Spleen (tissue), 7 donors: ENCODE data around the gene OTX2.

ENCODE experiments used
- POLR2A ChIP-seq, 3 donors: fragments of 450-650 bp; IDR thresholded peaks; one replicate each; pipeline ENCODE4 v1.5.1; 2017; ENCODE audit warnings: antibody characterized with exemption in 3 of 3, mild to moderate bottlenecking in 1 of 3
- POLR2AphosphoS5 ChIP-seq, 3 donors: sonication (generic); formaldehyde crosslinking; IDR thresholded peaks; one replicate each; pipeline ENCODE4 v1.5.1; 2017; ENCODE audit warnings: antibody characterized with exemption in 3 of 3
- TF ChIP-seq, protein P1 (sequence below), 11 experiments: fragments of 200-600 bp in 7 of 11; fragments of 450-650 bp in 4 of 11; sonication (generic) in 4 of 11; IDR thresholded peaks in 8 of 11; conservative IDR thresholded peaks in 3 of 11; 1 replicate in 7 of 11; 2 replicates in 4 of 11; pipeline versions ENCODE4 v1.4.0 to v1.8.0; 2016 to 2021; ENCODE audit warnings: antibody characterized with exemption in 11 of 11, inconsistent platforms in 4 of 11, mild to moderate bottlenecking in 1 of 11
- donor health status: DM: no; HTN: no; CAD: no; lungs with moderate emphysema.
- donor health status: DM: no; HTN: no; CAD: no.
- donor health status: DM: no; HTN: no; CAD: no.

DNA sequence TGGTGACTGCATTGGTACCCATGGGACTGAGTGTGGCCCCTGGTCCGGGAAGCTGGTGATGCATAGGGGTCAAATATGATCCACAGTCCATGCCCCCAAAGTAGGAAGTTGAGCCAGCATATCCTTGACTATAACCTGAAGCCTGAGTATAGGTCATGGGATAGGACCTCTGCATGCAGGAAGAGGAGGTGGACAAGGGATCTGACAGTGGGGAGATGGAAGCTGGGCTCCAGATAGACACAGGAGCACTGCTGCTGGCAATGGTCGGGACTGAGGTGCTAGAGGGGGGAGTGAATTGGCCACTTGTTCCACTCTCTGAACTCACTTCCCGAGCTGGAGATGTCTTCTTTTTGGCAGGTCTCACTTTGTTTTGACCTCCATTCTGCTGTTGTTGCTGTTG, 8.4 kb downstream of the OTX2 start:
- TF ChIP-seq, protein P1, sequence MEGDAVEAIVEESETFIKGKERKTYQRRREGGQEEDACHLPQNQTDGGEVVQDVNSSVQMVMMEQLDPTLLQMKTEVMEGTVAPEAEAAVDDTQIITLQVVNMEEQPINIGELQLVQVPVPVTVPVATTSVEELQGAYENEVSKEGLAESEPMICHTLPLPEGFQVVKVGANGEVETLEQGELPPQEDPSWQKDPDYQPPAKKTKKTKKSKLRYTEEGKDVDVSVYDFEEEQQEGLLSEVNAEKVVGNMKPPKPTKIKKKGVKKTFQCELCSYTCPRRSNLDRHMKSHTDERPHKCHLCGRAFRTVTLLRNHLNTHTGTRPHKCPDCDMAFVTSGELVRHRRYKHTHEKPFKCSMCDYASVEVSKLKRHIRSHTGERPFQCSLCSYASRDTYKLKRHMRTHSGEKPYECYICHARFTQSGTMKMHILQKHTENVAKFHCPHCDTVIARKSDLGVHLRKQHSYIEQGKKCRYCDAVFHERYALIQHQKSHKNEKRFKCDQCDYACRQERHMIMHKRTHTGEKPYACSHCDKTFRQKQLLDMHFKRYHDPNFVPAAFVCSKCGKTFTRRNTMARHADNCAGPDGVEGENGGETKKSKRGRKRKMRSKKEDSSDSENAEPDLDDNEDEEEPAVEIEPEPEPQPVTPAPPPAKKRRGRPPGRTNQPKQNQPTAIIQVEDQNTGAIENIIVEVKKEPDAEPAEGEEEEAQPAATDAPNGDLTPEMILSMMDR (IDR thresholded peaks at IDR 0.05 in 8 of 11, conservative IDR thresholded peaks at IDR 0.05 in 3 of 11): no peak
- TF ChIP-seq POLR2AphosphoS5 (IDR thresholded peaks at IDR 0.05) (no peak), POLR2A (IDR thresholded peaks at IDR 0.05) (no peak)
